K562 (cell line): ENCODE results near the gene AANAT. TPM values are rescaled to one million over a fixed set of nuclear protein-coding genes. Genes with fewer than 3 reads are reported as not detected.
A peak's percentile ranks its signal among the peaks of the same experiment; 100 is the strongest.

ENCODE experiments used
- ARID3A ChIP-seq: IDR thresholded peaks from 2 replicates; pipeline ENCODE4 v1.6.1; 2012; ENCODE audit warnings: low read depth, low read length, improper control_type of control experiment, borderline replicate concordance
- BCL6 ChIP-seq: fragments of 250-450 bp; sonication (Bioruptor Pico); IDR thresholded peaks from 2 replicates; pipeline ENCODE4 v1.4.0; 2020
- E2F6 ChIP-seq, 2 experiments: IDR thresholded peaks; 2 replicates each; pipeline ENCODE4 v1.6.1; 2011; ENCODE audit warnings: borderline replicate concordance in 1 of 2, control low read depth in 1 of 2, low read depth in 1 of 2, low read length in 1 of 2, mild to moderate bottlenecking in 1 of 2, mixed read lengths in 1 of 2, moderate library complexity in 1 of 2; ENCODE audit not compliant: insufficient read depth in 1 of 2, insufficient read length in 1 of 2, poor library complexity in 1 of 2, severe bottlenecking in 1 of 2; ENCODE audit errors: extremely low read depth in 1 of 2
- L3MBTL2 ChIP-seq: fragments of 450-650 bp; IDR thresholded peaks from 2 replicates; pipeline ENCODE4 v1.6.1; 2016; ENCODE audit warnings: mild to moderate bottlenecking, moderate library complexity
- THAP7 ChIP-seq: fragments of 250-450 bp; sonication (Bioruptor Pico); IDR thresholded peaks from 2 replicates; pipeline ENCODE4 v1.5.0; 2021
- ZBTB40 ChIP-seq, 2 experiments: fragments of 450-650 bp in 1 of 2; sonication (generic) in 1 of 2; formaldehyde crosslinking in 1 of 2; IDR thresholded peaks; 2 replicates each; pipeline versions ENCODE4 v1.7.1 to v1.9.0; 2016 to 2022; ENCODE audit warnings: inconsistent platforms in 1 of 2, mild to moderate bottlenecking in 1 of 2, missing genetic modification reagents in 1 of 2
- ZFP1 ChIP-seq: fragments of 450-650 bp; formaldehyde crosslinking; IDR thresholded peaks from 2 replicates; pipeline ENCODE4 v1.4.0; 2020; ENCODE audit warnings: mild to moderate bottlenecking, mixed read lengths
- ZNF133 ChIP-seq: fragments of 250-450 bp; sonication (Bioruptor Pico); IDR thresholded peaks from 2 replicates; pipeline ENCODE4 v1.4.0; 2020; ENCODE audit warnings: mild to moderate bottlenecking
- ZNF408 ChIP-seq: fragments of 250-450 bp; sonication (Bioruptor Pico); IDR thresholded peaks from 2 replicates; pipeline ENCODE4 v1.4.0; 2020; ENCODE audit warnings: low read depth, mild to moderate bottlenecking, moderate library complexity
- ZNF41 ChIP-seq: fragments of 250-450 bp; sonication (Bioruptor Pico); conservative IDR thresholded peaks from 2 replicates; pipeline ENCODE4 v1.4.0; 2020; ENCODE audit warnings: mild to moderate bottlenecking
- ZNF696 ChIP-seq: fragments of 250-450 bp; sonication (Bioruptor Pico); conservative IDR thresholded peaks from 2 replicates; pipeline ENCODE4 v1.4.0; 2020; ENCODE audit warnings: mild to moderate bottlenecking, moderate library complexity
- ZNF77 ChIP-seq: fragments of 250-450 bp; sonication (Bioruptor Pico); IDR thresholded peaks from 2 replicates; pipeline ENCODE4 v1.5.0; 2020
- polyA plus RNA-seq, 8 experiments: library from polyadenylated mRNA; depleted of rRNA in 4 of 8; stranded (reverse) in 5 of 8; unstranded in 3 of 8; fragments of >200 nt; fragmentation: Nextera tagmentation in 2 of 8; fragmentation: Illumina TruSeq in 1 of 8; extraction: Ambion mirVana in 2 of 8; extraction: Trizol in 1 of 8; gene quantifications; 2 replicates each; pipeline versions ENCODE4 v1.2.1 to v1.2.3, GENCODE V29; 2011 to 2014; ENCODE audit warnings: inconsistent platforms in 1 of 8, missing spikeins in 1 of 8
- total RNA-seq, 7 experiments: library from RNA; depleted of rRNA in 6 of 7; stranded (reverse); fragments of >200 nt in 6 of 7; fragmentation: Illumina TruSeq in 2 of 7; extraction: Trizol in 2 of 7; gene quantifications; 2 replicates each; pipeline versions ENCODE4 v1.2.1 to v1.2.3, GENCODE V29; 2011 to 2021; ENCODE audit warnings: low replicate concordance in 1 of 7

Gene AANAT
- total and polyA plus RNA-seq, 9 of the 15 experiments (the other 6 are each of a cell fraction or from before 2014, with no cell fraction given): not detected

GRCh38 chr17:76442341-76443338 lies 24.8 kb upstream of the AANAT start (continued):
- TF ChIP-seq E2F6 (IDR thresholded peaks at IDR 0.05; ENCODE audit: borderline replicate concordance in 1 of 2, extremely low read depth in 1 of 2, insufficient read depth in 1 of 2, insufficient read length in 1 of 2, low read depth in 1 of 2, low read length in 1 of 2, poor library complexity in 1 of 2, severe bottlenecking in 1 of 2) (peak in 1 of 2 experiments; percentile 28), ZNF77 (no peak), THAP7 (CRISPR knock-in tag) (no peak), ARID3A (0 out of 2 replicates have a peak, but pooled peaks have one; percentile 27), ZNF696 (CRISPR knock-in tag) (no peak), ZNF133 (CRISPR knock-in tag) (no peak), ZNF408 (CRISPR knock-in tag) (no peak), L3MBTL2 (peak; percentile 19; the same call in 1 of the 2 replicates), BCL6 (no peak), ZFP1 (CRISPR knock-in tag) (no peak), ZBTB40 (IDR thresholded peaks at IDR 0.05) (0 out of 2 replicates have a peak, but pooled peaks have one; percentile 16), ZBTB40 (CRISPR knock-in tag; IDR thresholded peaks at IDR 0.05) (no peak), ZNF41 (no peak)
